GM19193 (cell line): ENCODE results near the gene ARVCF.

Experiments
- POLR2A ChIP-seq: IDR thresholded peaks from 4 replicates; pipeline ENCODE4 v1.6.1; 2011; ENCODE audit not compliant: insufficient read depth, insufficient read length; ENCODE audit errors: extremely low read depth

ARVCF gene

DNA sequence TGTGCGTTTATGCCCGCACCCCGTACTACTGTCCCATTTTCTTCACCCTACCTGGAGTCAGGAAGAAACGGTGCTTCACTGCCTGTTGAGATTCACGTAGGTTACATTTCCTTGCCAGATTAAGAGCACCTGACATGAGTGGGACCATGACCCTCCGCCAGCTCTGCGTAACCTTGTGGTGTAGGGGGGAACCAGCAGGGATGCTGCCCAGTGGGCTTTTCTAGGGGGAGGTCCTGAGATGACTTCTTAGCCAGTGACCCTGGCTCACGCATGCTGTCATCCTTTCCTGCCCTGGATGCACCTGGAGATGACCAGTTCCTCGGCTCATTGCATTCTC, 967 bp upstream of the ARVCF start:
- no peak for TF ChIP-seq POLR2A

DNA sequence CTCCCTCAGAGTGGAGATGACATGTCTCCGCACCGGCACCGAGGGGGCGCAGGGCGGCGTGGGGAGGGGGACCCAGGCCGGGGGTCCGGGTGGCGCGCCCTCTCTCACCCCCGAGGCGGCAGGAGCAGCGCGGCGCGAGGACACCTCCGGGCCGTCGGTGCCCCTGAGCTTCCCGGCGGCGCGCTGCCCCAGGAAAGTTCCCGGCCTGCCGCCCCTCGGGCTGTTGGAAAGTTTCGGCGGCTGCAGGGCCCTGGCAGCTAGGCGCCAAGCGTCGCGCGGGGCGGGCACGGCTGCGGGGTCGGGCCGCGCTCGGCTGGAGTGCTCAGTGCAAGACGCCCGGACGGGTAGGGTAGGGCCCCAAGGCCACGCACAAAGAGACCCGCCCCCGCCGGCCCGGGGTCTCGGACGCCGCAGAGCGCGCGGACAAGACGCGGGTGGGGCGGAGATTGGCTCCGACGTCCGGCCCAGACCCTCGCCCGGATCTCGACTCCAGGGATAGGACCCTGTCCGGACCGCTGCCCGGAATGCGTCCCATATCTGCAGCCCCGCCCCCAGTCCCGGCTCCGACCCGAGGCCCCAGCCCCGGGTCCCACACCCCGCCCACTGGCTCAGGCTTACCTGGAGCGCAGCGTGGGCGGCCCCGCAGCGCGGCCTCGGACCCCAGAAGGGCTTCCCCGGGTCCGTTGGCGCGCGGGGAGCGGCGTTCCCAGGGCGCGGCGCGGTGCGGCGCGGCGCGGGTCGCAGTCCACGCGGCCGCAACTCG, 471 bp downstream of the ARVCF start:
- no peak for TF ChIP-seq POLR2A

DNA sequence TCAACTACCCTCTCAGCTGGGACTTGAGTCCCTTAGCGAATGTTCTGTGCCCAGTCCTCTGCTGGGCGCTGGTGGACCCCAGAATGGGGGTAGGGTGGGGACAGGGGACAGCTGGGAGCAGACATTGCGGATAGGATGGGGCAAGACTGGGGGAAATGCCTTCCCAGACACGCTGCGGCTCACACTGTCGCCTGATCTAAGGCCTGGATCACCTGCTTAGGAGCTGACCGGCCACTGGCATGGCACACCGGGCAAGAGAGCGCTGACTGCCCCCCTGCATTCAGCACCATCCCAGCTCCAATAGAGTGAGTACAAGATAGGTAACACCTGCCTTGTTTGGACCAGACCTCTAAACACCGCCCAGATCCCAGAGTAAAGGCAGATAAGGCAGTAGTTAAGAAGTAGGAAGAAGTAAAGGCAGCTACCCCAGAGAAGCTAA, 1.4 kb downstream of the ARVCF start:
- TF ChIP-seq POLR2A: no peak

DNA sequence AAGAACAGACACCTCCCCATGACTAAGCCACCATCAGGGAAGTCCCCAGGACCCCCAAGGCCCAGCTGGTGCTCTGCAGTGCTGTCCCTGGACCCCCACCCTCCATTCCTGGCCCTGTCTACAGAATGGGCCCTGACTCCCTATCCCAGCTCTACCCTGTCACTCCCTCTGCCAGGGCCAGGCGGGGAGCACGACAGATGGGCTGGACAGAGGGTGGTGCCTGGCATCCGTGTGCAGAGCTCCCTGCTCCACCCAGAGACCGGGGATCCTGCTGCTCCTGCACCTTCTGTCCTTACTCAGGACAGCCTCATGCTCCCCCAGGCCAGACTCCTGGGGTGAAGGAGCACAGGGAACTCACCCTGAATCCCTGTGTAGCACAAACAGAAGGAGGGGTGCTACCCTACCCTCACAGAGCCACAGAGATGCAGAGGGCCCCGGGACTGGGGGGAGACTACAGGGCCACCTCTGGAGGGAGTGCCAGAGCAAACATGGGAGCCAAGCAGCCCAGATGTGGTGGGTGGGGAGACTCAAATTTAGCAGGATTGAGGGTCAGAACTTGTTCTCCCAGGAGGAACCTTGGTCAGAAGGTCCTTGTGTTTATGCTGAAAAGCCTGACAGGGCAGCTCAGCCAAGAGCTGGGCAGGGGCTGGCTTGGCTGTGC, 2.0 kb downstream of the ARVCF start:
- TF ChIP-seq POLR2A: no peak

DNA sequence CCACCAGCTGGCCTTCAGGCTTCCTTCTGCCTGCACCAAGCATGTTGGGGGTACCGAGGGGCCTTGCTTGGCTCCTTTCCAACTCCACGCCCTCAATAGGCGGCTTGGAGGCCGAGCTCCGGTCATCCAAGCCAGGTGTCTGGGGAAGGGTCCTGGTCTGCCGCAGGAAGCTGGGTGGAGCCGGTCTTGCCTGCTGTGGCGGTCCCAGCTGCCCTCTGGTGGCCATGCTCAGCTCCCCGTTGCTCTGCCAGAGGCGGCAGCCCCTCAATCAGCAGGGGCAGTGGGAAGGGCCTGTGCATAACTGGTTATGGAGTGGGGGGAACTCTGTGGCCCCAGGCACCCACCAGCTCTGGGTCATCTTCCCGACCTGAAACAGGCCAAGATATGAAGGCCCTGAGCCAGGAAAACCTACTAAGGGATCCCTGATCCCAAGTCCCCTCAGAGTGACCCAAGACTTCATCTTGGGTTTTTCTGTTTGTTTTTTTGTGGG, 3.2 kb downstream of the ARVCF start:
- TF ChIP-seq POLR2A: no peak

DNA sequence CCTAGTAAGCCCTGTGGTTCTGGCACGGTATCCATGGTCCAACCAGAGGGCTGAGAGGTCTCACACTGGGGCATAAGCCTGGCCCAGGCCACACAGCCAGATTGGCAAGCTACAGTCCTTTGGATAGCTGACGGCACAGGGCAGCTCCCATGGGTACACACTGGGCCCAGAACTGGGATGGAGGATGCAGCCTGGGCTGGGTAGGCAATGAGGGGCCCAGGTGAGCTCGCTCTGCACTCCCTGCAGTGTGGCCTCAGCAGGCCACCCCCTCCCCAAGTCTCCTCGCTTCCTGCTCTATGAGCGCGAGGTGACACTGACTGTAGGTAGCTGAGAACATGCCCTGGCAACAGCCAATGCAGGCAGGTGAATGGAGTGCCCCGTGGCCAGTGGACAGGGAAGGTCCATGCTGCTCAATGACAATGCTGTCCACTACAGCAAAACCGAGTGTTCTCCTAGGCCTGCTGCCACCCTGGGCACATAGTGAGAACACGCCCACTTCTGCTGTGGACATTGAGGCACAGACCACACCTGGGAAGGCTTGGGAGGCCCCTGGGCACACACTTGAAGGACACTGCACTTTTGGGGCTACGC, 3.8 kb downstream of the ARVCF start:
- no peak for TF ChIP-seq POLR2A

DNA sequence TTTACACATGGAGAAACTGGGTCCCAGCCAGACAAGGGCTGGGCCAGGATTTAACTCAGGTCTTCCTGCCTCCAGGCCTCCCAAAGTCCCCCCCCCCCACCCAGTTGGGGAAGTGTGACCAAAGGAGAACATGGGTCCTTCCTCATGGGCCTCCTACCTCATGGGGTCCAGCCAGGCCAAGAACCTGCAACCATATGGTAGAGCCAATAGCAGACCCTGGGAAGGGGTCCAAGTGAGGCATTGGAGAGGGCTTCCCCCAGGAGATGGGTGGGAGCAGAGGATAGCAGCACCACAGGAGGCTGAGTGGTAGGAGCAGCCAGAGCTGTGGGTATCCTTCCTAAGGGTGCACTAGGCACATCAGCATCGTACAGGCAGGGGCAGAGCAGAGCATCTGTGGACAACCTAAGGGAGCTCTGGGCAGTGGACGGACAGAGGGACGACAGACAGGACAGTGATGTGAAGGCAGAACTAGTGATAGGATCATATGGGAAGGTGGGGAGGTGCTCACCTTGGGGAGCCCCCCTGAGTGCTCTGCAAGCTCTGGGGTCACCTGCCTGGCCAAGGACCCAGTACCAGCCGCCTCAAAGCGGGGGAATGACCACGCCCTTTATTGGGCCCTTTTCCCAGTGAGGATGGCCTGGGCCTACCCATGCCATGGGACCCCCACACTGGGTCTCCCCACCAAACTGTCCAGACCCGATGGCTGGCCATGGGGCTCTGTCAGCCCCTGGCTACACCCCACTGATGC, 4.5 kb downstream of the ARVCF start:
- no peak for TF ChIP-seq POLR2A

DNA sequence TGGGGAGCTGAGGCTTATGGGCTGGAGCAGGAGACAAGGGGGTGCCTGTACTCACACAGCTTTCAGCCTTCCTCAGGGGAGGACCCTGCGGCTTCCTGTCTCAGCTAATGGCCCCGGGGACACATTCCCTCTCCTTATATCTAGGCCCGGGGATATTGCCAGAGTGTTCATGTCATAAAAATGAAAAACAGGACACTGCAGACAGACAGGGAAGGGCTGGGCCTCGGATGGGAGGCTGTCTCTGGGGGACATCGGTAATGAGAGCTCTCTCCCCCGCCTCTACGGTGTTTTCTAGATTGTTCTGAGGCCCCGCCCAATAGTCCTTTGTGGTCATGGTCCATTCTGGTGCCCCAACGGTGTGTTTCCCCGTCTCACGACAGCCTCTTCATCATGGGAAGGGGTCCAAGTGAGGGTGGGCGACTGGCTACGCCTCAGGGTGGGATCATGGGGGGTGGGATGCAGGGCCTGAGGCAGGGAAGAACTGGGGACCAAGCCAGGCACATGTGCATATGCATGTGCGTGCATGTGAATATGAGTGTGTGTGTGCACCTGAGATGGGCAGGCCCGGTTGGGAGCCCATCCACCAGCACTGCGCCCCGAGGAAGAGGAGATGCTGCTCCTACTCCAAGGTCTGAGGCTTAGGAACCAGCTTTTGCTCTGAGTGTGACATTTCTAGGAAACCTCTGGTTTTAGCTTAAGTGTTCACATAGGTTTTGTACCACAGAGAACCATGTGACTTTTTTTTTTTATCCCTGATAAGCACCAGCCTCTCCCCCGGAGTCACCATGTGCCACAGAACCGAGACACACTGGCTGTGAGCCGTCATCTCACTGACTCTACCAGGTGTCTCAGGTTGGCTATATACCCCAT, 5.3 kb downstream of the ARVCF start:
- TF ChIP-seq POLR2A: no peak

DNA sequence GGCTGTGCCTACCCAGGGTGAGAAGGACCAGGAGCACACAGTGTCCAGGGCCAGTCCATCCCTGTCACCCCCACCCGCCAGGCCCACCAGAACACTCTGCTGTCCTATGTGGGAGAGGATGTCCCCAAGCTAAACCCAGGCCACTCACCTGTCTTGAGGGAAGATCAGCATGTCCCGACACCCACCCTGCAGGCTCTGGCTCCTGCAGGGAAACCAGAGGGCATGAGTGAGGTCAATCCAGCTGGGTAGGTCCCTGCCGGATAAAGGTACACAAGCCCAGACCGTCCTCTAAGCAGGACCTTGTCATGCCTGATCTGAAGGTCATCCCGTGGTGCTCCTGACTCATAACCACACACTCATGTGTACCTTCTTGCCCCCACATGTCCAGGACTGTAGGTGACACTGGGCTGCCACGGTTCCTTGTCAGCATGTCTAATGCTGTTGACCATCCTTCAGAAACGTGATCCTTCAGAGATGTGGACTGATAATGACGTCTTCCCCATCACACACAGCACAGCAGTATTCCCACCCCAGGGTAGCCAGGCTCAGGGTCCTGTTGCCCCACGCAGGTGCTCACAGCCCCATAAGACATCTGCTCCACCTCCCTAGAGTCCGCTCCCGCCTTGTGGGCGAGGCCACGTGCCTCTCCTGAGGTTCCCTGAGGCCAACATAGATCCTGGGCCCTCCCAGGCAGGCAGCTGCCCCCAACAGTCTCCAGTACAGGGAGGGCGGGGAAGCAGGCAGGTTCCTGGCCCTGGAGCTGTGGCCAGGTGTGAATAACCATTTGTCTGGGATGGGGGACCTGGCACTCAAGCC, 6.1 kb downstream of the ARVCF start:
- no peak for TF ChIP-seq POLR2A

DNA sequence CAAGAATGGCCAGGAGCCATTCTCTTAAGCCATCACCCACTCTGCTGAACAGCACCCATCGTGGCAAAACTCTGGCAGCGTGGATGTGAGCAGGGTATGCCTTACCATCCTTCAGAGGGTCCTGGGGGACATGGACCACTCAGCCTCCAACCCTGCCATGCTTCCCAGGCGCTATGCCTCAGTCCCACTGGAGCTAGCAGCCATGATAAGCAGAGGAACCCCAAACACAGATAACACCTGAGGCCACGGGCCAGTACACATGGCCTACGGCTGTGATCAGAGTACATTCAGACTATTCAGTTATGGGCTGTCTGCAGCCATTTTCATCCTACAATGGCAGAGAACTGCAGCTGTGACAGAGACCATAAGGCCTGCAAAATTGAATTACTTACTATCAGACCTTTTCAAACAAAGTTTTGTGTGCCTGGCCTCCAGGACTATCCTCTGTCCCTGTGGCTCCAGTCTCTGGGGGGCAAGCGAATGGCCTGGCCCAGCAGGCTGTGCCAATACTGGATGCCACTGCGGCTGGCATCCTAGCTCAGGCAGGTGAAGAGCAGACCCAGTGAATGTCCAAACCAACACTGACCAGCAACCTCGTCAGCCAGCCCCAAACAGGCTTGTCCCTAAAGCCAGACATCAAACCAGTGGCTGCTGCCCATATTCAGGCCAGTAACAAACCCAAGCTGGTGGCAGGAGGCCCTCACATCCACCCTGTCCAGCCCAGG, 6.9 kb downstream of the ARVCF start:
- TF ChIP-seq POLR2A: no peak

DNA sequence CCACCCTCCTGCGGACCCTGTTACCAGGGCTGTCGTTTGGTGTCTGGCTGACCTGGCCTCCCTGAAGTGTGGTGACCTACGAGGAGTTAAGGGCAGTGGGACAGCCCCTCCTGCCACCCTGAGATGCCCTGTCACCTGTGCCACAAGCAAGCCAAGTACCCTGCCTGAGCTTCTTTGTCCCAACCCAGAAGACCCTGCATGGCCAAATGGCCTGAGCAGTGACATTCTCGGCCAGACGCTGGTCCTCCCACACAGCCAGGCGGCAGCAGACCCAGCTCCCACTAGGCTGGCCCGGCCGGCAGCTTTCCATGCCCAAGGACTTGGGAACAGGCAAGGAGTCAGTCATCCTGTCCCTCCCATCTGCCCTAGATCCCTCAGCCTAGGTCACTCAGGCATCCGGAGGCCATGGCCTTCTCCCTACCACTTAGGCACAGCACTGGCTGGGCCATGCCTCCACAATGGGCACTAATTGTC, 7.6 kb downstream of the ARVCF start:
- TF ChIP-seq POLR2A: no peak

DNA sequence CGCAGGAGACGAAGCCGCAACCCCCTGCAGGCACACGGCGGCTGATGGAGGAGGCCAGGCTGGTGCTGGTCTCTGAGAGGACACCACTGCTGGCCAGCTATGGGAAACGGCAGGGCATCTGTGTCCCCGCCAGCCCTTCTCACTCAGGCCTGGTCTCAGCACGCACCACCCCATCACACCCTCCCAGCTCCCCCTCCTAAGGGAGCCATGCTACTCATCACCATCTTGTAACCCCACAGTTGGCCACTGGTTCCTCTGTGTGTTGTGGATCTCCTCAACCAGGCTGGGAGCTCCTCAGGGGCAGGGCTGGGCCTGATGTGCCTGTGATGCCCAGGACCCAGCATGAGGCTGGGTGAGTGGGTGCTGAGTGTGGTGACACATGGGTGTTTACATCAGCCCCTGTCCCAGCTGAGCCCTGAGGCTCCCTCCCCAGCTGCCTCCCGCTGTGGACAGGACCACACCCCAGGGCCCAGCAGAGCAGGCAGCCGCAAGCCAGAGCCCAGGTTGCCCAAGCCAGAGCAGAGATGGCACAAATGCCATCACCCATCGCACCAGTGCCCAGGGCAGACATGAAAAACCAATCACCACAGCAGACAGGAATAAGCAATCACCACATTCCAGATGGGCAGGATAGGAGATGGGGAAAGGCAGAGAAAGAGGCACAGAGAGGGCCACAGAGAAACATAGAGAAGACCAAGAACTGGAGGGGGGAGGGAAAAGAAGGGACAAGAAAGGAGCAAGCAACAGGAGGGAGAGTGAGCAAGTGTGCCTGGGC, 8.2 kb downstream of the ARVCF start:
- no peak for TF ChIP-seq POLR2A
